HG03432 (cell line): ENCODE results near the gene FBRSL1.
A peak's percentile ranks its signal among the peaks of the same experiment; 100 is the strongest.

ENCODE experiments used
- ATAC-seq: cut with Tn5 transposase; IDR thresholded peaks from one replicate; pipeline ENCODE4 v1.9.1; 2021; ENCODE audit warnings: mild to moderate bottlenecking, moderate library complexity; ENCODE audit not compliant: unreplicated experiment

The FBRSL1 gene

GRCh38 chr12:132495629-132496357, 5.8 kb downstream of the FBRSL1 start:
- ATAC-seq, result no peak

DNA sequence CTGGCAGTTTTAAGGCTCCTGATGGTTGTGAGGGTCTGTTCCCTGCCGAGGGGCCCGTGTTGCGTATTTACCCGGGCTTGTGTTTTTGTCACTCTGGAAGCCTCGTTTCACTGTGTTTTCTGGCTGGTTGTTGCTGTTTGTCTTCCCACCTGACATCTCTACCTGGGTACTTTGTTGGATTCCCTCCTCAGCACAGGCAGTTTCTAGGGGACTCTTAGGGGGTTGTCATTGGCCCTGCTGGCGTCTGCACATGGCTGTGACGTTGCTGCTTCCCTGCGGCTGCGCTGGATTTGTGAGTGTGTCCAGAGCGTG, 6.4 kb downstream of the FBRSL1 start:
- no peak for ATAC-seq

- ATAC-seq, result no peak
These were observed 6.8 kb downstream of the FBRSL1 start for GRCh38 chr12:132496710-132497109.

- no peak for ATAC-seq
These were observed 7.8 kb downstream of the FBRSL1 start for GRCh38 chr12:132497514-132498405.

- ATAC-seq, result no peak
These were observed 9.0 kb downstream of the FBRSL1 start for GRCh38 chr12:132498931-132499330.

- ATAC-seq, result no peak
These were observed 10.3 kb downstream of the FBRSL1 start for GRCh38 chr12:132500142-132500855.

- ATAC-seq, result no peak
These were observed 10.9 kb downstream of the FBRSL1 start for GRCh38 chr12:132500856-132501180.

GRCh38 chr12:132501204-132501940, 11.4 kb downstream of the FBRSL1 start:
- no peak for ATAC-seq

- ATAC-seq, result no peak
These were observed 12.4 kb downstream of the FBRSL1 start for GRCh38 chr12:132502149-132502881.

GRCh38 chr12:132502882-132503193, 12.9 kb downstream of the FBRSL1 start:
- no peak for ATAC-seq

- no peak for ATAC-seq
These were observed 13.8 kb downstream of the FBRSL1 start for GRCh38 chr12:132503618-132504204.

- no peak for ATAC-seq
These were observed 15.3 kb downstream of the FBRSL1 start for GRCh38 chr12:132505105-132505851.

- ATAC-seq, result no peak
These were observed 15.9 kb downstream of the FBRSL1 start for GRCh38 chr12:132505852-132506219.

DNA sequence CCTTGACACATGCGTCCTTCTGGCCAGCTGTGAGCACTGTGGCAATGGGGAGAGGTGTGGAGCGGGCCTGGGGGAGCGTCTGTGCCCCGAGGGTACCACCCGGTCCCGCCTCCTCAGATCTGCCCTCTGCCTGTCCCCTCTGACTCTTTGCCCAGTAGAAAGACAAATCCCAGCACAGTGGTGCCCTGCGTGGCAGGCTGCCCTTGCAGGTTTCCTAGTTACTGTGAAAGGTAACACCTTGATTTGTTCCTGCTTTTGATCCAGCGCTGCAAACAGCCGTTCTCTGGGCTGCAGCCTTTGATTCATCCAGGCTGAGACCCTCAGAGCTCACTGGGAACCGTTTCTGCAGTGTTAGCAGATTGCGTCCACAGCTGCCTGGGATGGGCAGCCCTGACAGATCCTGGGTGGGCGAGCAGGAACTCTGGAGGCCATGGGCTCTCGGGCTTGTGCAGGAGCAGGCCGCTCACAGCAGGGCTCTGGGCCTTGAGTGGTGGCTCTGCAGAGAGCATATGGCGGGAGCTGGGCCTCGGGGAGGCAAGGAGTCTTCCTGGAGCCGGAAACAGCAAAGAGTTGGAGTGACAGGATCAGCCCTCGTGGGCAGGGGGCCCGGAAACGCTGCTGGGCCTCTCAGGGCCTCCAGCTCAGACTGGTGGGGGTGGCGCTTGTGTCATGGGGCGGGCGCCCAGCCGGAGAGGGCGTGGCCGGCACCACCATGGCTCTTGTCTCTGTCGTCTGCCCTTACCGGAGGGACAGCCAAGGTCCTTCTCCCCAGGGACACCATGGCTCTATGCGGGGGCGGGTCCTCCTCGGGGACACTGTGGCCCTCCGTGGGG, 16.6 kb downstream of the FBRSL1 start:
- ATAC-seq, result peak; percentile 70

- ATAC-seq, result no peak
These were observed 17.2 kb downstream of the FBRSL1 start for GRCh38 chr12:132507161-132507538.

DNA sequence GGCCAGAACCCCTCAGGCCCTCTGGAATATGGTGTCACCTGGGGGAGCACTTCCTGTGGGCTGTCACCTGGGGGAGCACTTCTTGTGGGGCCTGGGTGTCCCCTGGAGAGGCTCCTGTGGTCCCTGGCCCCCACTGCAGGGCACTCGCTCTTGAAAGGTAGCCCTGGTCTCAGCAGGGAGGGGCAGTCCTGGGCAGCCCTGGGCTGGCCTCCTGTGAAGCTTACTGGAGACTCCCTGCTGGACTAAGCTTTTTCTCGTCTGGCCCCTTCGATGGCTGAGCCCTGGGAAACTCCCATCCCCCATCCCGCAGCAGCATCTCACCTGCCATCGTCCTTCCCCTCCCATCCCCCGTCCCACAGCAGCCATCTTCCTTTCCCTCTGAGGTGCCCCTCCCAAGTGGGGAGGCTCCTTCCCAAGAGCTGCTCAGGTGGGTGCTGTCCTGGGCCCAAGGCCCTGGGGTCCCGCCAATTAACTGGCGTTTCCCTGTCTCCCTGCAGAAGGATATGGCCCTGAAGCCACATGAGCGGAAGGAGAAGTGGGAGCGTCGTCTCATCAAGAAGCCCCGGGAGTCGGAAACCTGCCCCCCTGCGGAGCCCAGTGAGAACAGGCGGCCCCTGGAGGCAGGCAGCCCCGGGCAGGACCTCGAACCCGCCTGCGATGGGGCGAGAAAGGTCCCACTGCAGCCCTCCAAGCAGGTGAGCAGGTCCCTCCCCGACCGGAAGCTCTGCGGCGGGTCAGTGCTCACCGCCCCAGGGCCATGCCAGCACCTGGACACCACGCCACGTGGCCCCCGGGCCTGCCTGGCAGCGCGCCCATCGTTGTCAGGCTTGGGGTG, 17.9 kb downstream of the FBRSL1 start:
- no peak for ATAC-seq

- ATAC-seq, result no peak
These were observed 18.5 kb downstream of the FBRSL1 start for GRCh38 chr12:132508491-132508740.
